OCI-LY1 (cell line): Measurements from ENCODE around the gene GSDMA.

ENCODE experiments used
- H2AFZ ChIP-seq: fragments of 200-600 bp; sonication (generic), shearing (Covaris generic); 2 replicates; pipeline ENCODE4 v1.6.0; 2014; ENCODE audit warnings: antibody characterized with exemption, mild to moderate bottlenecking, low read length
- H3F3A ChIP-seq: fragments of 200-600 bp; sonication (generic), shearing (Covaris generic); 2 replicates; pipeline ENCODE4 v1.6.0; 2014; ENCODE audit warnings: mild to moderate bottlenecking, antibody characterized with exemption, low read length, moderate library complexity; ENCODE audit not compliant: insufficient read depth
- H3K27ac ChIP-seq: fragments of 200-600 bp; sonication (generic); 2 replicates; pipeline ENCODE4 v1.5.1; 2014; ENCODE audit warnings: low read length, mixed run types, mild to moderate bottlenecking, low read depth; ENCODE audit not compliant: poor library complexity, severe bottlenecking
- H3K27me3 ChIP-seq: fragments of 200-600 bp; sonication (generic); 2 replicates; pipeline ENCODE4 v1.6.0; 2014; ENCODE audit warnings: antibody characterized with exemption, mild to moderate bottlenecking, low read length, moderate library complexity; ENCODE audit not compliant: insufficient read depth
- H3K36me3 ChIP-seq: fragments of 200-600 bp; sonication (generic); 2 replicates; pipeline ENCODE4 v1.6.1; 2014; ENCODE audit warnings: mild to moderate bottlenecking, antibody characterized with exemption, low read length, moderate library complexity, mixed read lengths; ENCODE audit not compliant: insufficient read depth
- H3K4me1 ChIP-seq: fragments of 200-600 bp; sonication (generic); 2 replicates; pipeline ENCODE4 v1.5.1; 2014; ENCODE audit warnings: mild to moderate bottlenecking, low read length, moderate library complexity; ENCODE audit not compliant: insufficient read depth, severe bottlenecking
- H3K4me2 ChIP-seq: fragments of 200-600 bp; sonication (generic), shearing (Covaris generic); 2 replicates; pipeline ENCODE4 v1.6.1; 2014; ENCODE audit warnings: low read length
- H3K4me3 ChIP-seq: fragments of 200-600 bp; sonication (generic); 2 replicates; pipeline ENCODE4 v1.5.1; 2014; ENCODE audit warnings: low read length, low read depth, mild to moderate bottlenecking, mixed read lengths; ENCODE audit not compliant: poor library complexity, severe bottlenecking
- H3K79me2 ChIP-seq: fragments of 200-600 bp; shearing (Covaris generic); 2 replicates; pipeline ENCODE4 v1.6.1; 2016; ENCODE audit warnings: mixed run types, low read length, mixed read lengths; ENCODE audit not compliant: insufficient read depth
- H3K9ac ChIP-seq: fragments of 200-600 bp; sonication (generic), shearing (Covaris generic); 2 replicates; pipeline ENCODE4 v1.6.1; 2014; ENCODE audit warnings: mild to moderate bottlenecking, low read length, mixed read lengths
- H3K9me2 ChIP-seq: fragments of 200-600 bp; sonication (generic), shearing (Covaris generic); 2 replicates; pipeline ENCODE4 v1.6.1; 2014; ENCODE audit warnings: low read depth, mild to moderate bottlenecking, low read length, mixed read lengths
- H3K9me3 ChIP-seq: fragments of 200-600 bp; shearing (Covaris generic); 2 replicates; pipeline ENCODE4 v1.6.1; 2014; ENCODE audit warnings: low read length, mixed read lengths
- H4K20me1 ChIP-seq: fragments of 200-600 bp; sonication (generic), shearing (Covaris generic); 2 replicates; pipeline ENCODE4 v1.6.0; 2016; ENCODE audit warnings: mild to moderate bottlenecking, low read length; ENCODE audit not compliant: insufficient read depth
- EZH2 ChIP-seq: fragments of 200-600 bp; sonication (generic), shearing (Covaris generic); IDR thresholded peaks from 2 replicates; pipeline ENCODE4 v1.8.0; 2017; ENCODE audit warnings: borderline replicate concordance, mixed run types, mild to moderate bottlenecking, antibody characterized with exemption, low read length, moderate library complexity, mixed read lengths
- TF ChIP-seq, protein P1 (sequence below): fragments of 200-600 bp; sonication (generic), shearing (Covaris generic); IDR thresholded peaks from 2 replicates; pipeline ENCODE4 v1.5.1; 2017; ENCODE audit warnings: mild to moderate bottlenecking, antibody characterized with exemption, low read length, moderate library complexity, mixed read lengths

The GSDMA gene

DNA sequence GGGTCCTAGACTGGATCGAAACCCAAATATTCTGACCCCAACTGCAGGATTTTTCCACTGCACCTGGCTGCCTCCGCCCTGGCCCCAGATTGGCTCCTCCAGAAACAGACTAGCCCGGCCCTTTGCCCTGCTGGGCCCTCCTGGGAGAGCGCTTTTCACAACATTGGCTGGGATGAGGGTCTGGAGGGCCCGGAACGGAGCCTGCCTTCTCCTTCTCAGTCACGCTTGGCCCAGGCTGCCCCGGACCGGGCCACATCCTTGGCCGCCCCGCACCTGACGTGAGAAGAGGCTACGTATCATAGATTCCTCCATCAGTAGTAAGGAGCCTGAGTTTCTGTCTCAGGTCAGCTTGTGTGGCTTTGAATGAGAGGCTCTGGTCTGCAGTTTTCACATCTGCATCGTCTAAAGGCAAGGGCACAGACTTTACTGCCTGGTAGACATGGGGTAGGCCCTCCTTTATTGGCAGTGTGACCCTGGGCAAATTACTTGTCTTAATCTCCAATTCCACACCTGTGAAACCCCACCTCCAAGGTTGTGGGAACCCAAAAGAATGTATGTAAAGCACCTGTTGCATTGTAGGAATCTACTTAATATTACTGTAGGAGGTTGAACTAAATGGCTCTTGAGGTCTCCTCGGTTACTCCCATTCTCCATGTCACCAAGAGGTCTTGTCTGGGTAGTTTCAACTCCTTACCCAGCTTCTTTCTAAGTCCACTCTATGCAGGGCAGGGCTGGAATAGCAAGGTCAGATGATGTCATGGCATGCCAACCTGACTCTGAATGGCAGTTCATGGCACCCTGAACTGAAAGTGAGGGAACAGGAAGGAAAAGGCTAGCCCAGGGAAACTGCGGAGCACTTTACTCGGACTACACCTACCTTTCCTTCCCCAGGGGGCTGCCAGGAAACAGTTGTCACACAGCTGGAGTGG lies 34.6 kb upstream of the GSDMA start:
- Histone ChIP-seq H3K9me3 (no peaks in the 10 kb centered on the region), H3K4me3 (peak overlapping the region; percentile 78), H3F3A (no peaks in the 10 kb centered on the region), H3K4me1 (peaks cover 43% of the 10 kb centered on the region), H3K79me2 (peaks cover 24% of the 10 kb centered on the region), H4K20me1 (no peaks in the 10 kb centered on the region), H3K4me2 (peak overlapping the region; percentile 88), H3K9ac (peak overlapping the region; percentile 76), H2AFZ (peak overlapping the region; percentile 72), H3K9me2 (no peaks in the 10 kb centered on the region), H3K36me3 (peaks cover 12% of the 10 kb centered on the region), H3K27ac (peak overlapping the region; percentile 72), H3K27me3 (no peaks in the 10 kb centered on the region)
- TF ChIP-seq, protein P1, sequence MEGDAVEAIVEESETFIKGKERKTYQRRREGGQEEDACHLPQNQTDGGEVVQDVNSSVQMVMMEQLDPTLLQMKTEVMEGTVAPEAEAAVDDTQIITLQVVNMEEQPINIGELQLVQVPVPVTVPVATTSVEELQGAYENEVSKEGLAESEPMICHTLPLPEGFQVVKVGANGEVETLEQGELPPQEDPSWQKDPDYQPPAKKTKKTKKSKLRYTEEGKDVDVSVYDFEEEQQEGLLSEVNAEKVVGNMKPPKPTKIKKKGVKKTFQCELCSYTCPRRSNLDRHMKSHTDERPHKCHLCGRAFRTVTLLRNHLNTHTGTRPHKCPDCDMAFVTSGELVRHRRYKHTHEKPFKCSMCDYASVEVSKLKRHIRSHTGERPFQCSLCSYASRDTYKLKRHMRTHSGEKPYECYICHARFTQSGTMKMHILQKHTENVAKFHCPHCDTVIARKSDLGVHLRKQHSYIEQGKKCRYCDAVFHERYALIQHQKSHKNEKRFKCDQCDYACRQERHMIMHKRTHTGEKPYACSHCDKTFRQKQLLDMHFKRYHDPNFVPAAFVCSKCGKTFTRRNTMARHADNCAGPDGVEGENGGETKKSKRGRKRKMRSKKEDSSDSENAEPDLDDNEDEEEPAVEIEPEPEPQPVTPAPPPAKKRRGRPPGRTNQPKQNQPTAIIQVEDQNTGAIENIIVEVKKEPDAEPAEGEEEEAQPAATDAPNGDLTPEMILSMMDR, result no peak
- no peak for TF ChIP-seq EZH2

DNA sequence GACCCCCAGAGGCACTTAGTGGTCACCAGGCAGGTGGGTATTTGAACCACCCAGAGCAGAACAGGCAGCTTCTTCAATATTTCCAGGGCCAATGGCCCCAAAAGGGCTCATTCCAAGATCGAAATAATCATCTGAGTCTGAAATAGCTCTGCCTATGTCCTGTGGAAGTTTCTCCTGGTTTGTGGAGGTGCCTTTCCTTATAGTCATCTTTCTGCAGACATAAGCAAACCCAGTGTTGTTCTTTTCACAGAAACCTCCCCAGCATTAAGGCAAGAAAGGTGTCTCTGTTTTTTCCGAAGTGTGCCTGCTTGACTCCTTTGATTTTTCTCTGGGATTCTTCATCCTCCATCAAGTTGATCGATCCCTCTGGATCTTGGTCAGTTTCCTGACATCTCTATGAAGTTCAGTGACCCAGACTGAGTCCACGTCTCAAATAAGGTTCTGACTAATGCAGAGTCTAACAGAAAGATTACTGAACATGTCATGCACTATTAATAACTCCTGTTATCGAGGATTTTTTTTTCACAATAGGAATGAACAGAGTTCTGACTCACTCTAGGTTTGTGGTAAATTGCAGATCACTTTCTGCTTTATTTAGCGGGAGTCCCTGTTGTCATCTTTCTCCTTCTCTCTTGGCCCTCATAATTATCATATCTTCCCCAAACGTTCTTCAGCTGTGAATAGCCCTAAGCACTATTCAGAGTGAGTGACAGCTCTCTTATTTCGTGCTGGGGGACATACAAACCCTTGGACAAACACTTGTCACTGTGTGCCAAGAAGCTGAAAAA lies 33.8 kb upstream of the GSDMA start:
- peak overlapping the region; percentile 76; the same call in 1 of the 2 replicates for H3K9ac ChIP-seq
- H3K79me2 ChIP-seq, result peaks cover 24% of the 10 kb centered on the region
- H3K27ac ChIP-seq, result no peak overlapping the region

More for the DNA sequence above, 33.8 kb upstream of the GSDMA start:
- Histone ChIP-seq H3K4me3 (peak overlapping the region; percentile 78), H3F3A (no peaks in the 10 kb centered on the region), H3K36me3 (peaks cover 3% of the 10 kb centered on the region; the same call in 1 of the 2 replicates), H4K20me1 (no peaks in the 10 kb centered on the region), H3K9me2 (no peaks in the 10 kb centered on the region), H3K4me2 (peak overlapping the region; percentile 88), H3K27me3 (no peaks in the 10 kb centered on the region), H3K4me1 (peaks cover 45% of the 10 kb centered on the region), H2AFZ (no peak overlapping the region), H3K9me3 (no peaks in the 10 kb centered on the region)
- no peak for TF ChIP-seq EZH2
- TF ChIP-seq, protein P1, result no peak
